Measurements from ENCODE around the gene TMEM205.

DNA sequence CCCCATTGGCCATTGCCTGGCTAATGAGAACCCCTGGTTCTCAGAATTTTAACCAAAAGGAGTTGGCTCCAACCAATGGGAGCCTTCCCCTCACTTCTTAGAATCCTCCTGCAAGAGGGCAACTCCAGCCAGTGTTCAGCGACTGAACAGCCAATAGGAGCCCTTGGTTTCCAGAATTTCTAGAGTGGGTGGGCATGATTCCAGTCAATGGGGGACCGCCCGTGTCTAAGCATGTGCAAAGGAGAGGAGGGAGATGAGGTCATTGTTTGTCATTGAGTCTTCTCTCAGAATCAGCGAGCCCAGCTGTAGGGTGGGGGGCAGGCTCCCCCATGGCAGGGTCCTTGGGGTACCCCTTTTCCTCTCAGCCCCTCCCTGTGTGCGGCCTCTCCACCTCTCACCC, 18.9 kb upstream of the TMEM205 start:
- TF ChIP-seq, protein P1, sequence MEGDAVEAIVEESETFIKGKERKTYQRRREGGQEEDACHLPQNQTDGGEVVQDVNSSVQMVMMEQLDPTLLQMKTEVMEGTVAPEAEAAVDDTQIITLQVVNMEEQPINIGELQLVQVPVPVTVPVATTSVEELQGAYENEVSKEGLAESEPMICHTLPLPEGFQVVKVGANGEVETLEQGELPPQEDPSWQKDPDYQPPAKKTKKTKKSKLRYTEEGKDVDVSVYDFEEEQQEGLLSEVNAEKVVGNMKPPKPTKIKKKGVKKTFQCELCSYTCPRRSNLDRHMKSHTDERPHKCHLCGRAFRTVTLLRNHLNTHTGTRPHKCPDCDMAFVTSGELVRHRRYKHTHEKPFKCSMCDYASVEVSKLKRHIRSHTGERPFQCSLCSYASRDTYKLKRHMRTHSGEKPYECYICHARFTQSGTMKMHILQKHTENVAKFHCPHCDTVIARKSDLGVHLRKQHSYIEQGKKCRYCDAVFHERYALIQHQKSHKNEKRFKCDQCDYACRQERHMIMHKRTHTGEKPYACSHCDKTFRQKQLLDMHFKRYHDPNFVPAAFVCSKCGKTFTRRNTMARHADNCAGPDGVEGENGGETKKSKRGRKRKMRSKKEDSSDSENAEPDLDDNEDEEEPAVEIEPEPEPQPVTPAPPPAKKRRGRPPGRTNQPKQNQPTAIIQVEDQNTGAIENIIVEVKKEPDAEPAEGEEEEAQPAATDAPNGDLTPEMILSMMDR (IDR thresholded peaks at IDR 0.05; ENCODE audit: low read length): no peak
- no peak for TF ChIP-seq EZH2 (IDR thresholded peaks at IDR 0.05; ENCODE audit: borderline replicate concordance, low read length)
